Endothelial cell (in vitro differentiated cells): ENCODE data around the gene RBM6. TPM values are rescaled to one million over a fixed set of nuclear protein-coding genes. Genes with fewer than 3 reads are reported as not detected.

ENCODE experiments used
- DNase-seq: peaks from one replicate; pipeline ENCODE4 v3.0.0; 2021; ENCODE audit warnings: low spot score
- H3K27ac Mint-ChIP-seq: one replicate; pipeline ENCODE4 v1.8.0; 2021; ENCODE audit warnings: mixed read lengths, inconsistent platforms; ENCODE audit not compliant: unreplicated experiment
- H3K27me3 Mint-ChIP-seq: one replicate; pipeline ENCODE4 v1.8.0; 2021; ENCODE audit warnings: mild to moderate bottlenecking, moderate library complexity, mixed read lengths, inconsistent platforms; ENCODE audit not compliant: unreplicated experiment
- H3K36me3 Mint-ChIP-seq: one replicate; pipeline ENCODE4 v1.8.0; 2021; ENCODE audit warnings: mild to moderate bottlenecking, low read depth, mixed read lengths, inconsistent platforms; ENCODE audit not compliant: unreplicated experiment
- H3K4me1 Mint-ChIP-seq: one replicate; pipeline ENCODE4 v1.8.0; 2021; ENCODE audit warnings: mild to moderate bottlenecking, mixed read lengths, inconsistent platforms; ENCODE audit not compliant: unreplicated experiment
- H3K4me3 Mint-ChIP-seq: one replicate; pipeline ENCODE4 v1.8.0; 2021; ENCODE audit warnings: mild to moderate bottlenecking, mixed read lengths, inconsistent platforms; ENCODE audit not compliant: unreplicated experiment
- H3K9me3 Mint-ChIP-seq: one replicate; pipeline ENCODE4 v1.8.0; 2021; ENCODE audit warnings: mixed read lengths, inconsistent platforms; ENCODE audit not compliant: unreplicated experiment
- CTCF ChIP-seq: fragments of 200-600 bp; sonication (generic); IDR thresholded peaks from one replicate; pipeline ENCODE4 v1.5.0; 2021; ENCODE audit warnings: antibody characterized with exemption; ENCODE audit not compliant: unreplicated experiment
- total RNA-seq: library from RNA; stranded (reverse); fragmentation: NEBNext Ultra II Directional; extraction: Animal tissue kit (Norgen Biotek cat#: 25700); gene quantifications from one replicate; pipeline ENCODE4 v1.2.1, GENCODE V29; 2021; ENCODE audit not compliant: unreplicated experiment

Gene RBM6
- total RNA-seq, 1 donor from 2014 or later, result 76.2 TPM

- peak overlapping the region; percentile 27 for H3K27ac Mint-ChIP-seq
- peaks cover 3% of the 10 kb centered on the region for H3K27me3 Mint-ChIP-seq
- peaks cover 48% of the 10 kb centered on the region for H3K36me3 Mint-ChIP-seq
- DNase-seq, result no peak
- no peak for TF ChIP-seq CTCF
- H3K4me1 Mint-ChIP-seq, result no peaks in the 10 kb centered on the region
- H3K9me3 Mint-ChIP-seq, result no peaks in the 10 kb centered on the region
- peak overlapping the region; percentile 9 for H3K4me3 Mint-ChIP-seq
These were observed 178.3 kb downstream of the RBM6 start for GRCh38 chr3:50118237-50118636.

GRCh38 chr3:50119786-50120185 is 179.8 kb downstream of the RBM6 start:
- Mint-ChIP-seq H3K36me3 (peaks cover 36% of the 10 kb centered on the region), H3K27ac (no peak overlapping the region), H3K4me1 (peaks cover 6% of the 10 kb centered on the region), H3K9me3 (no peaks in the 10 kb centered on the region), H3K27me3 (peaks cover 6% of the 10 kb centered on the region), H3K4me3 (peak overlapping the region; percentile 14)
- TF ChIP-seq CTCF, result no peak
- DNase-seq, result no peak

DNA sequence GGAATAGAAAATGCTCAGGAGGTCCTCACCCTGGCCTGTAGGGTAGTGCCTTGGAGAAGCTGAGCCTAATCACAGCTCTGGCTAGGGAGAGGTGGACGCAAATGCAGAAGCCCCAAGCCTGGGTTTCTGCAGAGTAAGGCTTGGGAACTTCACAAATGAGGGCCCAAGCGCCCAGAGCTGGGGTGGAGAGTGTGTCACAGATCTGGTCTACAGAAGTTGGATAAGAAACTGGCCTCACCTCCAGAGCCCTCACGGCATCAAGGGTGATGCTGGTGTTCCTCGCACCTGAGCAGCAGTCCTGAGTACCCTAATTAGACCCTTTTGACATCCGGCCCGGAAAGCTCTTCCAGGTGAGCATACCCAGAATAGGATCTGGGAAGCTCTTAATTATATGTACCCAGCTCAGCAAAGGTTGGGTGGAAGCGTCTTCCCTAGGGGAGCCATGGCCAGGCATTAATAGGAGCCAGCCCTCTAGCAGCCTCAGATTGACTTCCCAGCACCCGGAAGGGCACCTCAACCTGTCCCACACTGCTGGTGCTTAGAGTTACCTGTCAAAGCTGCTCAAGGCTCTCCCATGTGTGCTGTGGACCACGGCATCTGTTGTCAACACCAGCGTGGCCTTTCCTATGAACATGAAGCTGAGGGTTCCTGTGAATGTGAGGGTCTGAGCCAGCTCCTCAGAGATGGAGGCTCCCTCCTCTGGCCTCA is 180.6 kb downstream of the RBM6 start:
- H3K27ac Mint-ChIP-seq, result no peak overlapping the region
- H3K4me1 Mint-ChIP-seq, result peaks cover 6% of the 10 kb centered on the region
- peaks cover 6% of the 10 kb centered on the region for H3K27me3 Mint-ChIP-seq
- TF ChIP-seq CTCF, result no peak
- H3K4me3 Mint-ChIP-seq, result no peak overlapping the region
- no peaks in the 10 kb centered on the region for H3K9me3 Mint-ChIP-seq
- no peak for DNase-seq
- peaks cover 32% of the 10 kb centered on the region for H3K36me3 Mint-ChIP-seq

DNA sequence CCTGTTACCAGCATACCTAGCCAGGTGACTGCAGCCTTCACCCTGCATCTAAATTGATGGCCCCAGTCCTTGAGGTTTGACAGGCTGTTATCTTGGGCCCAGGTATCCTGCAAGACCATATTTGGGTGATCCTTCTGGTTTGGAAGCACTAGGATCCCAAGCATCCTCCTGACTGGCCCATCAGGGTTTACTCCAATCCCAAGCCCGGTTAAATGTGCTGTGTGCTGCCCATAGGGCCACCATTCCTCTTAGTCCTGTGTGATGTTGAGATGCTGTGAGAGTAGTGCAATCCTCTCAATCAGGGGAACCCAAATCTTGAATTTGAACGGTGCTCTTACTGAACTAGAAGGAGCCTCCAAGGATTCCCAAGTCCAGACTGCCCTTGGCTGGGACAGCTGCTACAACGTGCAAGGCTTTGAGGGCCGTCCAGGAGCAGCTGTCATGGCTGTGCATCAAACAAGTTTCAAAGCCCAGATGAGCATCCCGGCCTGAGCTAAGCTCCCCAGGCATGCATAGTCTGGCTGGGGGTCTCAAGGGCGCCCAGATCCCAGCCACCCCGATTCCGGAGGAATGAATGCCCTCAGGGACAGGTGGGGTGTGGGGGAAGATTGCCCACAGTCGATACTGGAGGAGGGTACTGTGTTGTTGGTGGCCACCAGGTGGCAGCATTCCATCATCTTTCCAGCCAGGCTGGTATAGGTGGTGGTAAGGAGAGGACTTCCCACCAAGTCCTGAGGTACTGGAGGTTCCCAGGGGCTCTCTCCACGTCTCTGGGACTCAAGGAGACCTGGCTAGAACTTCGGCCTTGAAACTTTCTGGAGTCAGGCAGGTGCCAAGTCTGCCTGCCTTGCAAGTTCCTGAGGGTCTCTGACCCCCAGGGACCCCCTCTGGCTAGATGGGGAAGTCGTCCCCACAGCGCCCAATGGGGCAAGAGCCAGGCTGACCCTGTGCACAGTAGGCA is 181.4 kb downstream of the RBM6 start:
- H3K27ac Mint-ChIP-seq, result no peak overlapping the region
- peak; percentile 88 for TF ChIP-seq CTCF

More for the DNA sequence above, 181.4 kb downstream of the RBM6 start:
- peak; percentile 68 for DNase-seq
- Mint-ChIP-seq H3K4me1 (peaks cover 6% of the 10 kb centered on the region), H3K36me3 (peaks cover 23% of the 10 kb centered on the region), H3K27me3 (peaks cover 9% of the 10 kb centered on the region), H3K9me3 (no peaks in the 10 kb centered on the region), H3K4me3 (no peak overlapping the region)
